Embryonic facial prominence (tissue), 1 donor: ENCODE results near the gene LHX4.

Experiments
- DNase-seq: peaks from one replicate; pipeline ENCODE4 v3.0.0-alpha.2; 2016; ENCODE audit errors: extremely low spot score

LHX4 gene

DNA sequence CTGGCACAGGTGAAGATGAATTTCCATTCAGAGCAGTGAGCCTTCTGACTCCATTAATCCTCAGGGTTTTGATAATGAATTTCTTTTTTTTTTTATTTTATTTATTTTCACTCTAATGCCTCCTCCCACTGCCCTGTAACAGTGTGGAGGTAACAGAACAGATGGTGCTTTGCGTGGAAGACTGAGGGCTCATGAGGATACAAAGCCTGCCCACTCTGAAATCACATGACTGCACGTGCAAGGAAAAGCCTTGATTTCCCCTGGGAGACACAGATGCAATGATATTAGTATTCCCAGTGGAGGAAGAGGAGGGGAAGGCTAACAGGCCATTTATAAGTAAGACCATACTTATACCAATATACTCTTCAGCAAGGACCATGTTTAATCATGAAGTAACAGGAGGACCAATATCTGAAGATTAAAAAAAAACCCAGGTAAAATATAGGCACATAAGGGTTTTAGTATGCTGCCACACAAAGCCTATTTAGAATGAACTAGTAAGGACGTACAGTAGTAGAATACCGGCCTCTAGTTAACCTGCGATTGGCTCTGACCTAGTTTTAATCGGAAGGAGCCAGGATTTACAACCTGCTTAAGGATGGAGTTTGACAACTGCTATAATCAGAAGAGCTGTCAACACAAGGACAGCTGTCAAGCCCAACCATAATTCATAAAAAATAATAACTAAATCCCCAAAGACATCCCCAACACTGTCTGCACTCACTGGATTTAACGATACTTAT is 69.6 kb downstream of the LHX4 start:
- no peak for DNase-seq

DNA sequence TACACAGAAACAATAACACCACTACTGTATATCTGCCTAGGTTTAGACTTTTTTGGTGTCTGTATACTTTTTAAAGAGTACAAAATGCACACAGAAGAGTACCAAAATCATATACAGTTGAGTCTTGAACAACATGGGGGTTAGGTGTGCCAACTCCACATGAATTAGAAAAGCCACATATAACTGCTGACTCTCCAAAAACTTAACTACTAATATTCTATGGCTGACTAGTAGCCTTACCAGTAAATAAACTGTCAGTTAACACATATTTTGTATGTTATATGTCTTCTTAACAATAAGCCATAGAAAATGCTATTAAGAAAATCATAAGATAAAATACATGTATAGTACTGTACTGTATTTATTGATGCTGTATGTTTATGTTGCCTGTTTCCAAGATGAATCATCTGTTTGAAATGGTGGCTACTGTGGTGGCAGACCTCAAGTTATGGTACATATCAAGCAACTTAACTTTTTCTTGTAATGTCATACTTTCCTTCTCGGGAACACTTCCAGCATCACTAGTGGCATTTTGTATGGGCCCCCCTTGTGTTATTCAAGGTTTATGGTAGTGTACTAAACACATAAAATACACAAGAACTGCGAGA is 71.2 kb downstream of the LHX4 start:
- DNase-seq, result no peak

DNA sequence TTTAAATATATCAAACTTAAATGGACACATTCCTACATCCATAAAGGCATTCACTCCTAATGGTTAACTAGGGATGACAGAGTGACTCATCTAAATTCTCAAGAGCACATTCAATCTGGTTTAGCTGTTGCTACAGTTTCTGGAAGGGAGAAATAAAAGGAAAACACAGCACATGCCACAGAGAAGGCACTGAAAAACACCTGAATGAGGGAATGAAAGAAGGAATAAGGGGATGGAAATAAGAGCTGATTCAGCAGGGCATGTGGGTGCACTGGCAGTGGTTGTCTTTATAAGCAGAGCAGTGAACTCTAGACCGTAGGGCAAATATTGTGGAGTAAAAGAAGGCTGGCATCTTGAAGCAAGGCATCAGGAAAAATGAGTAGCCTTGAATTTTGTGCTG is 79.3 kb downstream of the LHX4 start:
- DNase-seq, result no peak

DNA sequence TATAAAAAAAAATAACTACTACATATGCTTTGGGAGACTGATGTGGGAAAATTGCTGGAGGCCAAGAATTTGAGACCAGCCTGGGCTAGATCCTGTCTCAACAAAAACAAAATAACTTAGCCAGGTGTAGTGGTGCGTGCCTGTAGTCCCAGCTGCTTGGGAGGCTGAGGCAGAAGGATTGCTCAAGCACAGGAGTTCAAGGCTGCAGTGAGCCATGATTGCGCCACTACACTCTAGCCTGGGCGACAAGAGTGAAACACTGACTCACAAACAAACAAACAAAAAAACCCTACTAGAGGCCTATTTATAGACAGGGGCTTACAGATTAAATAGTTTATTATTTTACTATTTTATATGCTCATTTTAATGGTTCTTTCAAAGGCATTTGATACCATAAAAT is 80.0 kb downstream of the LHX4 start:
- no peak for DNase-seq

DNA sequence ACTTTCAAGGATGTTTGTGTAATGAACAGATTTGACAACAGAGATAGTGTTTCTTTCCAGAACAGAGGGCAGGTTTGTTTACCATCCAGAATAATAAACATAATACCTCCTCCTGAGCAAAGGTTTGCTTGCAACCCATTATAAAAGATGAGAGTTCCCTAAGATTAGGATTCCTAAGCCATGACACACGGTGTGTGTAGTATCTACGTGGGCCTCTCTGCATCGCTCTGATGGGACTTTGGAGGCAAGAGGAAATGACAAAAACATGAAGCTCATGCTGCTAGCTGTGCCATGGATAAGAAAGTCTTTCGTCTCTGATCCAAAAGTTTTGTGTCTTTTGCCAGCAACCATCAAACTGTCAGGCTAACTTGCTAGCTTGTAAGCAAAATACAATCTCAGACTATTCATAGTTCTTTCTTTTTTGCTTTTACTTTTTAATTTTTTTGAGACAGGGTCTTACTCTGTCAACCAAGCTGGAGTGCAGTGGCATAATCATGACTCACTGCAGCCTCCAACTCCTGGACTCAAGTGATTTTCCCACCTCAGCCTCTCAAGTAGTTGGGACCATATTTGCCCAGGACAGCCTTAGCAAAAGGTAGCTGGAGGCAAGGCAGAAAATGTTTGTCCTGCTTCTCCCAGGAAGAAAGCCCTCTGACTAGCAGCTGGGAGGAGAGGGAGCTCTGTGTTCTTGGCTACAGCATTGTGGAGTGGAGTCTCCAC is 81.1 kb downstream of the LHX4 start:
- DNase-seq, result no peak

DNA sequence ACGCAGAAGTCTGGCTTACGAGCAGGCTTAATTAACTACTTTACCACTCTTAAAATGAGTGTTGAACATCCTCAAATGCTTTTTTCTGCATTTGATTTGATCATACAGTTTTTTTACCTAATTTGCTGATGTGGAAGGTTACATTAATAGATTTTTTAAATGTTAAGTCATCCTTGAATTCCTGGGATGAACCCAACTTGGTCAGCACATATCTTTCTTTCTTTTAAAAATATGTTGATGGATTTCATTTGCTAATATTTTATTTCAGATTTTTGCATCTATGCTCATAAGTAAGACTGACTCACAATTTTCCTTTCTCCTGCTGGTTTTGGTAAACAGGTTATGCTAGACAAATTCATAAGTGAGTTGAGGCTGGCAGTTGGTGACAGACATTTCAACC is 82.9 kb downstream of the LHX4 start:
- no peak for DNase-seq

DNA sequence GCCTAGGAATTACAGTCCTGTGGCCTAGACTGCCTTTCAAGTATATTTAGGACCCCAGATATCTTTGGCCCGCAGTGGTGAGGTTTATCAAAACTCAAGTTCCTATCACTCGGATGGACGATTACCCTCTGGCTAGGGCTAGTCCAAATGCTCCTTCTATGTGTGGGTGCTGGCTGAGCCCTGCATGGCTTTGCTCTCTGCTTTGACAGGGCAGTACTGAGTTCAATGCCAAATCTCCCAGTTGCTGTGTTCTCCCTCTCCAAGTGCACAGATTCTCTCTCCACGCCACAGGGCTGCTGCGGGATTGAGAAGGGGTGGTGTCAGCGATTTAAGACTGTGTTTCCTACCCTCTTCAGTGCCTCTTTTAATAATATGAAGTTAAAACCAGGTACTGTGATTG is 97.0 kb downstream of the LHX4 start:
- DNase-seq, result no peak
